ENCODE data around the gene CD86. TPM values are rescaled to one million over a fixed set of nuclear protein-coding genes. Genes with fewer than 3 reads are reported as not detected.

Gene CD86
- total and polyA plus RNA-seq, 4 donors, result 1.7 to 4.0 (median 2.6) TPM

GRCh38 chr3:122103821-122104514 is 48.8 kb downstream of the CD86 start:
- Histone ChIP-seq H3K9ac (ENCODE audit: low read depth in 1 of 2, low read length in 2 of 2) (no peak overlapping the region), H3K4me1 (ENCODE audit: control insufficient read depth in 4 of 4, insufficient read depth in 4 of 4, low read length in 3 of 4) (no peaks in the 10 kb centered on the region), H3K4me3 (ENCODE audit: low read depth in 1 of 3, low read length in 3 of 3) (no peak overlapping the region), H3K36me3 (ENCODE audit: control insufficient read depth in 4 of 4, insufficient read depth in 3 of 4, low read depth in 1 of 4, low read length in 3 of 4) (no peaks in the 10 kb centered on the region), H3K27ac (ENCODE audit: low read depth in 1 of 2, low read length in 2 of 2) (no peak overlapping the region), H3K27me3 (ENCODE audit: control insufficient read depth in 4 of 4, insufficient read depth in 4 of 4, low read length in 3 of 4) (no peaks in the 10 kb centered on the region), H3K9me3 (ENCODE audit: control insufficient read depth in 4 of 4, low read length in 3 of 4) (no peaks in the 10 kb centered on the region)
- TF ChIP-seq ZBTB33 (IDR thresholded peaks at IDR 0.05) (no peak), REST (IDR thresholded peaks at IDR 0.05) (no peak), RXRA (IDR thresholded peaks at IDR 0.05) (no peak), JUND (IDR thresholded peaks at IDR 0.05) (no peak)
- WGBS, result 89% methylated on average over 2 of the region's 2 CpGs
- no peak for DNase-seq (ENCODE audit: low spot score)

GRCh38 chr3:122104515-122105194 is 49.5 kb downstream of the CD86 start:
- H3K9ac ChIP-seq (ENCODE audit: low read depth in 1 of 2, low read length in 2 of 2), result no peak overlapping the region
- TF ChIP-seq CTCF (IDR thresholded peaks at IDR 0.05; ENCODE audit: low read depth, low read length, missing input control) (no peak), FOXA2 (IDR thresholded peaks at IDR 0.05) (no peak), ZBTB33 (IDR thresholded peaks at IDR 0.05) (no peak), EGR1 (IDR thresholded peaks at IDR 0.05; ENCODE audit: low read depth in 2 of 2) (no peak), JUND (IDR thresholded peaks at IDR 0.05) (no peak), TAF1 (conservative IDR thresholded peaks at IDR 0.05) (no peak), SP1 (IDR thresholded peaks at IDR 0.05) (no peak), YY1 (IDR thresholded peaks at IDR 0.05) (no peak), GABPA (IDR thresholded peaks at IDR 0.05 in 1 of 2, conservative IDR thresholded peaks at IDR 0.05 in 1 of 2) (no peak), HNF4A (conservative IDR thresholded peaks at IDR 0.05) (no peak), REST (IDR thresholded peaks at IDR 0.05) (no peak), HNF4G (IDR thresholded peaks at IDR 0.05) (no peak), RXRA (IDR thresholded peaks at IDR 0.05) (no peak)
- no peaks in the 10 kb centered on the region for H3K36me3 ChIP-seq (ENCODE audit: control insufficient read depth in 4 of 4, insufficient read depth in 3 of 4, low read depth in 1 of 4, low read length in 3 of 4)
- no peak overlapping the region for H3K4me3 ChIP-seq (ENCODE audit: low read depth in 1 of 3, low read length in 3 of 3)
- H3K27ac ChIP-seq (ENCODE audit: low read depth in 1 of 2, low read length in 2 of 2), result no peak overlapping the region
- no peak for DNase-seq (ENCODE audit: low spot score)
- no peaks in the 10 kb centered on the region for H3K27me3 ChIP-seq (ENCODE audit: control insufficient read depth in 4 of 4, insufficient read depth in 4 of 4, low read length in 3 of 4)
- 85% methylated on average over 8 of the region's 8 CpGs for WGBS
- no peaks in the 10 kb centered on the region for H3K9me3 ChIP-seq (ENCODE audit: control insufficient read depth in 4 of 4, low read length in 3 of 4)
- H3K4me1 ChIP-seq (ENCODE audit: control insufficient read depth in 4 of 4, insufficient read depth in 4 of 4, low read length in 3 of 4), result no peaks in the 10 kb centered on the region

Data from liver (tissue), 9 donors.